NCI-H1417 (cell line): ENCODE results near the gene CHRNA9.
"Not testable (repeated sequence)": the region's sequence is repeated elsewhere in the genome, so short reads cannot be mapped to it uniquely, and the experiment has no call there.

ENCODE experiments used
- DNase-seq, 3 experiments: peaks; one replicate each; lab custom pipeline; 2025; lab: John Stamatoyannopoulos, UW

CHRNA9 gene

DNA sequence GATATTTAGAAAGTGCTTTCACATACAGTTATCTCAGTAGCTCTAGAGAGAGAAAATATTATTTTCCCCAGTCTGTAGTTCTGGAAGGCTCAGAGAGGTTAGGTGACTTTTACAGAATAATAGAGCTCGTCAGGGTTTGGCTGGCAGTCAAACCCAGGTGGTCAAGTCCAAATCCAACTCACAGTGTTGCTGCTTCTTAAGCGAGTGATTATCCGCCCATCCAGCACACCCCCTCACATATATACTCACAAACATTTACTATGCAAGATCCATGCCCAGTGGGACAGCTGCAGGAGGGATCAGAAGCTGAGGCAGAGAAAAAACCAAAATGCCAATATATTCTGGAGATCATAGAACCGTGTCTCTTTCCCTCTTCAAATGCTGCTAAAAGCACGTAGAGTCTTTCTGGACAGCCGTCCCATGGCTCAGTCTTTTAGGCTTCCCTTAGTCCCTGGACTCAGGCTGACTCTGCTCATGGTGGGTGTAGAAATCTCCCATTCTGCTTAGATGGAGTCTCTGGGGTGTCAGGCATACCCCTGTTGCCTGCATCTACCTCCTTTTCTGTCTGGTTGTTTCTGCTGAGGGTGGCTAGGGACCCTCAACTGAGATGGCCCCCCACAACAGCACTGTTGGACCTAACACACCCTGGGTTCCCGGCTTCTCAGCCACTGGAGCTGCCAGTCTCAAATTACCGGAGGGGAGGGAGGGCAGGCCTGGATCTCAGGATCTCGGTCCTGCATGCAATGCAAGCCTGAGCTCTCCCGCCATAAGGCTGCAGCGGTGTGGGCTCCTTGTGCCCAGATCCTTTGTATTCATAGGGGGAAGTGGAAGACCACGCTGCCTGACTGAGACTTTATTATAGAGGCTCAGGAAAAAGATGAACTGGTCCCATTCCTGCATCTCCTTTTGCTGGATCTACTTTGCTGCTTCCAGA, at the start of gene CHRNA9:
CHRNA9 (plus strand) TSS at position 743 of the 934 bp plus-strand sequence; CDS start at position 878, 135 bp downstream.
- peak in 1 of 3 experiments; percentile 21 for DNase-seq

DNA sequence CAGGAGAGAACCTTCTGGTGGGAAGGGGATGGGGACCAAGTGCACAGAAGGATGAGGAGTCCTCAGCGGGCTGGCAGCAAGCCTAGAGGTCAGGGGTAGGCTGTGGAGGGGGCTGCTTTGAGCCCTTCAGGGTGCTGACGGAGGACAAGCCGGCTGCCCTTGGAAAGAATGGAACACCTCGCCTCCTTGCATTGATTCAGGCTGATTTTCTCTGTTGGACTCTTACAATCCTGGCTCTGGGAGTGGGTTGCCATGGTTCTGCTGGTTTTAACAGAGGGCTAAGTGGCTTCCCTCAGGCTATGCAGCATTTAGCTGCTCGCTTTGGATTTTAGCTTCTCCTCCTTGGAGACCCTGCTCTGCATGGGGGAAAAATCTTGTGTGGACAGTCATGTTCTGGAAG, 49.4 kb upstream of the CHRNA9 start:
- peak in 1 of 3 experiments; percentile 28 for DNase-seq

GRCh38 chr4:40288566-40288965, 46.6 kb upstream of the CHRNA9 start:
- no peak for DNase-seq

DNA sequence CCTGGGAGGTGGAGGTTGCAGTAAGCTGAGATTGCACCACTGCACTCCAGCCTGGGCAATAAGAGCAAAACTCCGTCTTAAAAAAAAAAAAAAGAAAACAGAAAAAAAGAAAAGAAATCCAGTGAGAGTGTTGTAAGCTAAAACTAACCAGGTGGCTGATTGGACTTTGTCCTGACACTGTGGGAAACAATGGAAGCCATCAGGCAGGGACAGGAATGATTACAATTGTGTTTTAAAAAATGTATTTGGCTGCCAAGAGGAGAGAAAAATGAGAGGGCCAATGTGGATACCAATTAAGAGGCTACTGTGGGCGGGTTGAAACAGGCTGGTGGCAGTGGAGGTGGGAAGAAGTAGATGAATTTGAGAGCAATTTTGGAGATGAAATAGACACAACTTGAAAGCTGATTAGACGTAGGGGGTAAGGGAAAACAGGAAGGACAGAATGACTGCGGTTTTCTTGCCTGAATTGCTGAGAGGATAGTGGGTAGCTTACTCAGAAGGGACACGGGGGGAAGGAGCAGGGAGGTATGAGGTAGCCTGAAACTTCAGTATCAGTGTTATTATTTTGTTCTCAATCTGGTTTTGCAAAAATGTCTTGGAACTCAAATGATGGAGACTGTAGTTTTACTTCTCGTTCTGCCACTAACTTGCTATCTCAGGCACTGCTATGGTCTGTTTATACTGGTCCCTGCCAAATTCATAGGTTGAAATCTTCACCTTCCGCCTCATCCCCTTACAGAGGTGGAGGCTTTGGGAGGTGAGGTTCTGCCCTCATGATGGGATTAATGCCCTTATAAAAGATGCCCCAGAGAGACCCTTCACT, 45.6 kb upstream of the CHRNA9 start:
- DNase-seq, result peak in 1 of 3 experiments; percentile 5

GRCh38 chr4:40290611-40291186, 44.4 kb upstream of the CHRNA9 start:
- DNase-seq, result not testable (repeated sequence)

DNA sequence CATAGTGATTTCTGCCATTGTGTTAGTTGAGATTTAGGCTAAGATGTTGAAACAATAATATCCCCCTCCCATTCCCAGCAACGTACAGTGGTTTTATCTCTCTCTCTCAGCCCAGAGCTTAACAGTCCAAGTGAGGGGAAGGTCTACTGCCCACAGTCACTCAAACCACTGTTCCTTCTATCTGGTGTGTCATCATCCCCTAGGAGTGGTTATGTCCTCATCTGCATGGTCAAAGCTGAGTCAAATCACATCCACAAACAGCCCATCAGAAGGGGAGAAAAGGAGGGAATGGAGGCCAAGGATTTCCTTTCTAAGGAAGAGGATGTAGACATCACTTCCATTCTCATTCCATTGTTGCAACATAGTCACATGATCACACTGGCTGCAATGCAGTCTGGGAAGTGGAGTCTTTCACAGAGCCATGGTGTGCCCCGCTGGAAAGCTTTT, 42.8 kb upstream of the CHRNA9 start:
- no peak for DNase-seq

DNA sequence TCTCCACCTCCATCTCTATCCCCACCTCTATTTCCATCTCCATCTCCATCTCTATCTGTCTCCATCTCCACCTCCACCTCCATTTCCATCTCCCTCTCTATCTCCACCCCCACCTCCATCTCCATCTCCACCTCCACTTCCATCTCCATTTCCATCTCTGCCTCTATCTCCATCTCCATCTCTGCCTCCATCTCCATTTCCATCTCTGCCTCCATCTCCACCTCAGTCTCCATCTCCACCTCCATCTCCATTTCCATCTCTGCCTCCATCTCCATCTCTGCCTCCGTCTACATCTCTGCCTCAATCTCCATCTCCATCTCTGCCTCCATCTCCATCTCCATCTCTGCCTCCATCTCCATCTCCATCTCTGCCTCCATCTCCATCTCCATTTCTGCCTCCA, 40.8 kb upstream of the CHRNA9 start:
- no peak for DNase-seq

GRCh38 chr4:40295030-40295429, 40.1 kb upstream of the CHRNA9 start:
- not testable (repeated sequence) for DNase-seq

DNA sequence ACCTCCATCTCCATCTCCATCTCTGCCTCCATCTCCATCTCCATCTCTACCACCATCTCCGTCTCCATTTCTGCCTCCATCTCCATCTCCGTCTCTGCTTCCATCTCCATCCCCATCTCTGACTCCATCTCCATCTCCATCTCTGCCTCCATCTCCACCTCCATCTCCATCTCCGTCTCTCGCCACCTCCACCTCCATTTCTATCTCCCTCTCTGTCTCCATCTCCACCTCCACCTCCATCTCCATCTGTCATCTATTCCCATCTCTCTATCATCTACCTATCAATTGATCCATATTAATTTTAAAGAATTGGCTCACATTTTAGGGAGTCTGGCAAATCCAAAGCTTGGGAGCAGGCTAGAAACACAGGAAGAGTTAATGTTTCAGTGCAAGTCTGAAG, 39.6 kb upstream of the CHRNA9 start:
- no peak for DNase-seq

DNA sequence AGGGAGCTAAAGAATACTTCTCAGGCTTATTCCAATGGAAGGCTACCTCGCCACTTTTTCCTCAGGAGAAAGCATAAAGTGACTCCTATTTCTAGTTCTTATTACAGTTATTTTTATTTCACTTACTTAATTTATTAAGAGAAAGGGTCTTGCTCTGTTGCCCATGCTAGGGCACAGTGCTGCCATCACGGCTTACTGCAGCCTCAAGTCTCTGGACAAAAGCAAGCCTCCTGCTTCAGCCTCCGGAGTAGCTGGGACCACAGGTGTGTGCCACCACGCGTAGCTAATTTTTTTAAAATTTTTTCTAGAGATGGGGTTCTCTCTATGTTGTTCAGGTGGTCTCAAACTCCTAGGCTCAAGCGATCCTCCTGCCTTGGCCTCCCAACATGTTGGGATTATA, 36.0 kb upstream of the CHRNA9 start:
- DNase-seq, result no peak

DNA sequence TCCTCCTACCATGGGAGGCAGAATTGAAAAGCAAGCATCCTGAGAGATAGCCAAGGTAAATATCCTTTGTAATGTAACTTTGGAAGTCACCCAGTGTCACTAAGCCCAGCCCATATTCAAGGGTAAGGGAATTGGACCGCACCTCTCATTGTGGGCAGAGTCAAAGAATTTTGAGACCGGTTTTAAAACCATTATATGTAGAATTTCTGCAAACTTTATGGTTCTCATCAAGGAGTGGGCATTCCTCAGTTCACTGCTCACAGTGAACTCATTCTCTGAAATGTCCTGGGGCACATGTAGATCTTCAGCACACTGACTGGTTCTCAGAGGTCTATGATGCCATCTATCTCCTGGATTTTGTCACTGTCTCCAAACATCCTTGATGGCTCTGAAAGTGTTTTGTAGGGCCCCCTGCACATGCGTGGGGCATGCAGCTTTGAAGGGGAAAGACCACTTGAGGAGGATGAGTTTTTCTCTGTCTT, 35.3 kb upstream of the CHRNA9 start:
- no peak for DNase-seq

DNA sequence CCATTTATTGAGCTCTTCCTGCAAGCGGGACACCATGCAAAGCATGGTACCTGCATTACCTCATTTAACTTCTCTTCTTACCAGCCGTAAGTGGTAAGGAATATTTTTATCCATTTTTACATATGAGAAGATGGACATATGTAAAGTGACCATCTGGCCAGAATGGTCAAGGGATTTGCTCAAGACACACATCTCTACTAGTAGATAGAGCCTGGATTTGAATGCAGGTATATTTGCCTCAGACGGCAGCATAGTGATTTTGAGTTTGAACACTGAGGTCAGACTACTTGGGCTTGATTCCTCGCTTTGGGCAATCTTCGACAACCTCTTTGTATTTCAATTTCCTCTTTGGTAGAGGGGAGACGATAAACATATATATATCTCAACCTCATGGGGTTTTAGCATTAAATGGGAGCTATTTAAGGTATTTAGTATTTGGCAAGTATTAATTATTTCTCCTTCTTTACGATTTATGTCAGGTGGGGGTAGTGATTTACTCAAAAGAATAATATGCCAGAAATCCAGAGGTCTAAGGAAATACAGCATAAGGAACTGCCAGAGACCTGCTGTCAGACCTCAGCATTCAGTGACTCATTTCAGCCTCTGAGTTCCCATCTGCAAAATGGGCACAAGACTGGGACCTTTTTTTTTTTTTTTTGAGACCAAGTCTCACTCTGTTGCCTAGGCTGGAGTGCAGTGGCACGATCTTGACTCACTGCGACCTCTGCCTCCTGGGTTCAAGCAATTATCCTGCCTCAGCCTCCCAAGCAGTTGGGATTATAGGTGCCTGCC, 34.6 kb upstream of the CHRNA9 start:
- DNase-seq, result no peak

DNA sequence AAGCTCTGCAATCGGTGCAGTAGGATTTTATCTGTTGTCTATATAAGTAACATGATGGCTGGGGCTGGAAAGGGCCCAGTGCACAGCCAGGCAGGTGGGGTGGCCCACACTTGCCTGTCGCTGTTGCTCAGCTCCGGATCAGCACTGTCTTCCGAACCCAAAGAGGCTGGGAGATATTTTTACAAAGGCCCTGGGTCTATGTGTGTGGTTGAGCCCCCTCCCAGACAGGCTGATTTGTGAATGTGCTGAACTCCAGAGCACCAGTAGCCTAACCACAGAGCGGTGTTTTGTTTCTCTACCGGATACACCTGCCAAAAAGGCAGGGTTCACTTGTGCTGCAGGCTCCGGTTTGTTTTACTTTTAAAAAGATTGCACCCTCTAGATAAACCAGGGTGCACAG, 33.5 kb upstream of the CHRNA9 start:
- DNase-seq, result no peak

- DNase-seq, result no peak
Observed at GRCh38 chr4:40303751-40304150, 31.4 kb upstream of the CHRNA9 start.

DNA sequence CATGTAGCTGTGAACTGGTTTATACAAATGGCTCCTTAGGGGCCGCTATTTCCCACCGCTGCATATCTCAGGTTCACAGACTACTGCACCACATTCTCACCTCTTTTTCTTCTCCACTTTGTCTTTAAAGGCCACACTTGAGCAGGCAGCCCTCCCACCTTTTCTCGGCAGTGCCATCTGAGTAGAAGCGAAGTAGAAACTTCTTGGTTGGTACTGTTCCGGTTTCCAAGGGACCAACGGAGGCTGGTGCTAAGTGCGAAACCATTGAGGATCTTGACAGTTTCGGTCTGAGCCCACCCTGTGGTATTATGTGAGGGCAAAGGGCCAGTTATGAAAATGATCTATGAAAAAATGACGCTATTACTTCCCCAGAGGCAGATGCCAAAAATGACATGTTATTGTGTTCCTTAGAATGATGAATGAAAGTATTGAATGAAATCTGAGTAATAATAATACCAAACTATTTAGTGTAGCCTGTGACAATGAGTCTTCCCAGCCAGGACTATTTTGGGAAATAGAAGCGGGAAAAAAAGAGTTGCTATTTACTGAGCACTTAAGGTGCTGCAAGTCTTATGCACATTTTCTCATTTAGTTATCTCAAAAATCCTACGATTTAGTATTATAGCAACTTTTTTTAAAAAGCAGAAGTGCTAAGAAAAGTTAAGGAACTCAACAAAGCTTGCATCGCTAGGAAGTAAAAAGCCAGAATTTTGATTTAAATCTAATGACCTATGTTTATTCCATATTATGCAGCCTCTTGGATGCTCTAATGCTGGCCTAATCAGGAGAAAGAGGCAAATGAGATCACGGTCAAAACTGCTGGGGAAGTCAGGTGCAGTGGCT, 29.6 kb upstream of the CHRNA9 start:
- no peak for DNase-seq

DNA sequence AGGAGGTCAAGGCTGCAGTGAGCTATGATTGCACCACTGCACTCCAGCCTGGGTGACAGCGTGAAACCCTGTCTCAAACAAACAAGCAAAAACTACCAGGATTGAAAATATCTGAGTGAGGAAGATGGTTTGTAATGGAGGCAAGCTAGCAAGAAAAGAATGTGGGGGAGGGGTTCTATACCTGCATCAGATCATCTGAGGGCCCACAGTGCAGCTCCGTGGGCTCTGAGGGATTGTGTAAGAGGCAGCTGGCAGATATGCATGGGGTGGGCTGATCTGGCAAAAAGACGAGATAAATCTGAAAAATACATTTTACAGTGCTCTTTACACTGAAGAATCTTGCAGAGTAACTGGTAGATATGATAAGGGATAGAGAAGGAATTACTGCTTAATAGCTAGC, 28.9 kb upstream of the CHRNA9 start:
- no peak for DNase-seq

DNA sequence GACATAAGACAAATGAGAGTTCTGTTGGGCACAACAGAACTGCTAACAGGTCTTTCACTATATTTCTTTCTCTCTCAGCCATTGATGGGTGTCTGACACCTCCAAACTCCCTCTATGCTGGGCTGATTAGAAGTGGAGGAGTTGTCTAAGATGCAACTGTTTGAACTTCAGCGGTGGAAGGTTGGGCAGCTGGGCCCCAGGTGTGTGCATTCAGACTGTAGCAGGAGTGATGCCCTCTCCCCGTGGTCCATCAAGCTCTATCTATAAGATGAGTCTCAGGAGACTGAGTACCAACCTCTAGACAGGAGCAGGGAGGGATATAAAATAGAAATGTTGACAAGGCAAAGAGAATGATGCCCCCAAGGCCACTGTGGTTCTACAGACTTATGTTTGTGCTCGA, 28.2 kb upstream of the CHRNA9 start:
- no peak for DNase-seq

GRCh38 chr4:40307627-40308497, 27.3 kb upstream of the CHRNA9 start:
- DNase-seq, result no peak

GRCh38 chr4:40308528-40309122, 26.5 kb upstream of the CHRNA9 start:
- DNase-seq, result no peak
